ENCODE data around the gene AGAP1. TPM values are rescaled to one million over a fixed set of nuclear protein-coding genes. Genes with fewer than 3 reads are reported as not detected.
A peak's percentile ranks its signal among the peaks of the same experiment; 100 is the strongest.

AGAP1 gene
- total RNA-seq, 1 donor from 2014 or later = 20.4 TPM

DNA sequence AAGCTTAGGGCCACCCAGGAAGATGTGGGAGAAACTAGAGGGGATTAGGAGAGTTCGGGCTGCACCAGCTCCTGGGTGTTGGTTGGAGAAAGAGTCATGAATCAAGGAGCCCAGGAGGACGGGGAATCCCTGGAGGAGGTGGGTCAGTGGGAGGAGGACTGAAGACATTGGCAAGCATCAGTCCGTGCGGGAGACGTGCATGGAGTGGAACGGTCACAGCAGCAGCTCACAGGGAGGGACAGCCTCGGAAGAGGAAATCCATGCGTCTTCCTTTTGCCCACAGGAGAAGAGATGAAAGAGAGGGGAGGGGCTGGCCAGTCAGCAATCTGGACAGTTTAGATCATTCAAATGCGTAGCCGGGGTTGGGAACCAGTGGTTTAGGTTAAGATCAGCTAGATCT is 495.7 kb downstream of the AGAP1 start:
- no peak overlapping the region for H2AFZ ChIP-seq (replicated peaks)
- H3K4me2 ChIP-seq = no peak overlapping the region
- Mint-ChIP-seq H3K27ac (peak overlapping the region; percentile 36), H3K36me3 (peaks cover 22% of the 10 kb centered on the region), H3K4me3 (no peak overlapping the region), H3K4me1 (peaks cover 5% of the 10 kb centered on the region), H3K27me3 (ENCODE audit: insufficient read depth, low read depth) (no peaks in the 10 kb centered on the region), H3K9me3 (peaks cover 4% of the 10 kb centered on the region)
- H4K20me1 ChIP-seq (ENCODE audit: low read depth) = no peaks in the 10 kb centered on the region
- no peaks in the 10 kb centered on the region for H3K36me3 ChIP-seq
- TF ChIP-seq EZH2phosphoT487 (IDR thresholded peaks at IDR 0.05) (no peak), EZH2 (IDR thresholded peaks at IDR 0.05) (no peak), CTCF (IDR thresholded peaks at IDR 0.05) (no peak)
- H3K79me2 ChIP-seq (ENCODE audit: low read depth) = no peaks in the 10 kb centered on the region
- H3K4me3 ChIP-seq = no peak overlapping the region
- H3K4me1 ChIP-seq = peaks cover 6% of the 10 kb centered on the region
- no peaks in the 10 kb centered on the region for H3F3A ChIP-seq (ENCODE audit: low read depth)
- no peaks in the 10 kb centered on the region for H3K27me3 ChIP-seq
- no peak overlapping the region for H3K27ac ChIP-seq
- no peaks in the 10 kb centered on the region for H3K9me3 ChIP-seq (ENCODE audit: low read depth)
- no peak overlapping the region for H3K9ac ChIP-seq
- DNase-seq (ENCODE audit: low spot score) = no peak

GRCh38 chr2:235990344-235990743 is 496.5 kb downstream of the AGAP1 start:
- TF ChIP-seq EZH2phosphoT487 (IDR thresholded peaks at IDR 0.05) (no peak), CTCF (IDR thresholded peaks at IDR 0.05) (no peak), EZH2 (IDR thresholded peaks at IDR 0.05) (no peak)
- no peak overlapping the region for H2AFZ ChIP-seq (replicated peaks)
- no peaks in the 10 kb centered on the region for H3K27me3 ChIP-seq
- Mint-ChIP-seq H3K4me3 (no peak overlapping the region), H3K4me1 (peaks cover 5% of the 10 kb centered on the region), H3K36me3 (peaks cover 19% of the 10 kb centered on the region), H3K27ac (no peak overlapping the region), H3K9me3 (peaks cover 4% of the 10 kb centered on the region), H3K27me3 (ENCODE audit: insufficient read depth, low read depth) (no peaks in the 10 kb centered on the region)
- no peak overlapping the region for H3K4me3 ChIP-seq
- H3K27ac ChIP-seq = no peak overlapping the region
- H3K4me1 ChIP-seq = peaks cover 6% of the 10 kb centered on the region
- no peak overlapping the region for H3K4me2 ChIP-seq
- no peaks in the 10 kb centered on the region for H3K79me2 ChIP-seq (ENCODE audit: low read depth)
- no peak for DNase-seq (ENCODE audit: low spot score)
- H3F3A ChIP-seq (ENCODE audit: low read depth) = no peaks in the 10 kb centered on the region
- H3K36me3 ChIP-seq = no peaks in the 10 kb centered on the region
- H3K9ac ChIP-seq = no peak overlapping the region
- H4K20me1 ChIP-seq (ENCODE audit: low read depth) = no peaks in the 10 kb centered on the region
- H3K9me3 ChIP-seq (ENCODE audit: low read depth) = no peaks in the 10 kb centered on the region

GRCh38 chr2:235992024-235992423 is 498.2 kb downstream of the AGAP1 start:
- Histone ChIP-seq H3K79me2 (ENCODE audit: low read depth) (no peaks in the 10 kb centered on the region), H3F3A (ENCODE audit: low read depth) (no peaks in the 10 kb centered on the region), H3K27me3 (no peaks in the 10 kb centered on the region), H4K20me1 (ENCODE audit: low read depth) (peaks cover 4% of the 10 kb centered on the region), H2AFZ (replicated peaks) (no peak overlapping the region), H3K9me3 (ENCODE audit: low read depth) (no peaks in the 10 kb centered on the region), H3K27ac (no peak overlapping the region), H3K4me1 (peaks cover 6% of the 10 kb centered on the region), H3K4me2 (no peak overlapping the region), H3K9ac (no peak overlapping the region), H3K36me3 (no peaks in the 10 kb centered on the region), H3K4me3 (no peak overlapping the region)
- Mint-ChIP-seq H3K27ac (no peak overlapping the region), H3K9me3 (peaks cover 1% of the 10 kb centered on the region), H3K27me3 (ENCODE audit: insufficient read depth, low read depth) (no peaks in the 10 kb centered on the region), H3K4me3 (no peak overlapping the region), H3K36me3 (peaks cover 14% of the 10 kb centered on the region), H3K4me1 (peaks cover 9% of the 10 kb centered on the region)
- TF ChIP-seq EZH2phosphoT487 (IDR thresholded peaks at IDR 0.05) (no peak), EZH2 (IDR thresholded peaks at IDR 0.05) (no peak), CTCF (IDR thresholded peaks at IDR 0.05) (no peak)
- no peak for DNase-seq (ENCODE audit: low spot score)

Data from neural progenitor cell (in vitro differentiated cells).